EL (cell line): ENCODE data around the gene LCE1E.

ENCODE experiments used
- DNase-seq: peaks from one replicate; pipeline ENCODE4 v3.0.0-alpha.2; 2016

Gene LCE1E

GRCh38 chr1:152783095-152783494 is 3.0 kb upstream of the LCE1E start:
- no peak for DNase-seq

GRCh38 chr1:152795686-152796085 is 9.6 kb downstream of the LCE1E start:
- no peak for DNase-seq

- DNase-seq: no peak
These were observed 10.4 kb downstream of the LCE1E start, which contains the start of gene LCE1D for GRCh38 chr1:152796421-152796820. Gene LCE1D (plus strand): TSS chr1:152796721. CDS start chr1:152797795, 1,074 bp downstream.

GRCh38 chr1:152801333-152801732 is 15.3 kb downstream of the LCE1E start:
- DNase-seq: no peak

GRCh38 chr1:152806576-152806975 is 20.5 kb downstream of the LCE1E start, which contains the start of gene LCE1C:
Gene LCE1C (minus strand): TSS chr1:152806651. CDS start chr1:152805478, 1,173 bp downstream.
- no peak for DNase-seq

- DNase-seq: no peak
These were observed 25.0 kb downstream of the LCE1E start for GRCh38 chr1:152811050-152811449.

GRCh38 chr1:152811671-152812070 is 25.6 kb downstream of the LCE1E start, which contains the start of gene LCE1B:
Gene LCE1B (plus strand): TSS chr1:152811971. CDS start chr1:152812447, 476 bp downstream.
- DNase-seq: no peak

GRCh38 chr1:152817309-152817708 is 31.3 kb downstream of the LCE1E start:
- DNase-seq: no peak

GRCh38 chr1:152823294-152823693 is 37.2 kb downstream of the LCE1E start:
- DNase-seq: no peak

- DNase-seq: no peak
These were observed 38.9 kb downstream of the LCE1E start for GRCh38 chr1:152824964-152825363.

- DNase-seq: no peak
These were observed 41.1 kb downstream of the LCE1E start, which contains the start of gene LCE1A for GRCh38 chr1:152827173-152827572. Gene LCE1A (plus strand): TSS chr1:152827473. CDS start chr1:152827473, 0 bp downstream.

- DNase-seq: no peak
These were observed 50.8 kb downstream of the LCE1E start for GRCh38 chr1:152836870-152837269.
